Measurements from ENCODE around the gene ITGA3. TPM values are rescaled to one million over a fixed set of nuclear protein-coding genes. Genes with fewer than 3 reads are reported as not detected.

ITGA3 gene
- total and polyA plus RNA-seq, 2 of the 13 experiments (the other 11 are each of a cell fraction or from before 2014, with no cell fraction given), result 0.48 to 0.69 TPM

DNA sequence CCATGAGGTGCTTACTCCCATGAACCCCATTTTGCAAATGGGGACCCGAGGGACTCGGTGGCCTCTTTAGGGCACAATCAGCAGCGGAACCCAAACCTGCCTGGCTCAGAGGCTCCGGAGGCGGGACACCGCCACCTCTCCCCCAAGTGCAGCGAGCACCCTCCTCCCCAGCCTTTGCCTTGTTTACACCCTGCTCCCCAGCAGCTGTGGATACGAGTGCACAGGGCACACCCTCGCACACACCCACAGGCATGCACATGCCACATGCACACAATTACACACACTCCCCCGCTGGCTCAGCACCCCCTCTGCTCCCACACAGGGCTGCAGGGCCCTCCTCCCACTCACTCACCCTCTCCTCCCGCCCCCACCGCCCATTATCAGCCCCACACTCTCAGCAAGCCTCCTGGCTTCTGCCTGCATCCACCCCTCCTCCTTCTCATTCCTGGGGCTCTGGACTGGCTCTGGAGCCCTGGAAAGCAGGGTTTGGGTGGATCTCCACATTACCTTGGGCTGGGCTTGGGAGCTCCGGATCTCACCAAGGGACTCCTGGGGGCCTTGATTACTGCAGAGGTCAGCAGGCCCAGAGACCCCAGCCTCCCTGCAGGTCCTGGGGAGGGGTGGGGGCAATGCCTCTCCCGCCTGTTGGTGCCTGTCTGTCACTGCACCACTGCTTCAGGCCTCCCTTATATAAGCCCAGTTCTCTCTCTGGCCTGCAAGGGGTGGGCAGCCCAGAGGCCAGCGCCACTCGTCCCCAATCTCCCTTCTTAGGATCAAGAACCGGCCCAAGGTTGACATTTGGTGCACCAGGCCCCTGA, 45.6 kb downstream of the ITGA3 start (continued):
- TF ChIP-seq ZNF510 (CRISPR knock-in tag; IDR thresholded peaks at IDR 0.05; ENCODE audit: low read depth), result no peak
- no peak for TF ChIP-seq ONECUT2 (CRISPR knock-in tag; IDR thresholded peaks at IDR 0.05)
- no peak for TF ChIP-seq GTF2F1 (IDR thresholded peaks at IDR 0.05; ENCODE audit: low read length)
- TF ChIP-seq, protein P1, sequence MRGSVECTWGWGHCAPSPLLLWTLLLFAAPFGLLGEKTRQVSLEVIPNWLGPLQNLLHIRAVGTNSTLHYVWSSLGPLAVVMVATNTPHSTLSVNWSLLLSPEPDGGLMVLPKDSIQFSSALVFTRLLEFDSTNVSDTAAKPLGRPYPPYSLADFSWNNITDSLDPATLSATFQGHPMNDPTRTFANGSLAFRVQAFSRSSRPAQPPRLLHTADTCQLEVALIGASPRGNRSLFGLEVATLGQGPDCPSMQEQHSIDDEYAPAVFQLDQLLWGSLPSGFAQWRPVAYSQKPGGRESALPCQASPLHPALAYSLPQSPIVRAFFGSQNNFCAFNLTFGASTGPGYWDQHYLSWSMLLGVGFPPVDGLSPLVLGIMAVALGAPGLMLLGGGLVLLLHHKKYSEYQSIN (CRISPR knock-in tag; IDR thresholded peaks at IDR 0.05; ENCODE audit: borderline replicate concordance), result no peak
- TF ChIP-seq ARID2 (CRISPR knock-in tag; IDR thresholded peaks at IDR 0.05; ENCODE audit: borderline replicate concordance), result no peak
- TF ChIP-seq SCMH1 (CRISPR knock-in tag; IDR thresholded peaks at IDR 0.05; ENCODE audit: borderline replicate concordance), result no peak
- TF ChIP-seq ZNF672 (CRISPR knock-in tag; IDR thresholded peaks at IDR 0.05), result no peak
- no peak for TF ChIP-seq NFATC3 (CRISPR knock-in tag; IDR thresholded peaks at IDR 0.05)
- peak; percentile 56; the same call in 1 of the 2 replicates for TF ChIP-seq SNAI1 (CRISPR knock-in tag; IDR thresholded peaks at IDR 0.05; ENCODE audit: borderline replicate concordance)
- TF ChIP-seq, protein P2, sequence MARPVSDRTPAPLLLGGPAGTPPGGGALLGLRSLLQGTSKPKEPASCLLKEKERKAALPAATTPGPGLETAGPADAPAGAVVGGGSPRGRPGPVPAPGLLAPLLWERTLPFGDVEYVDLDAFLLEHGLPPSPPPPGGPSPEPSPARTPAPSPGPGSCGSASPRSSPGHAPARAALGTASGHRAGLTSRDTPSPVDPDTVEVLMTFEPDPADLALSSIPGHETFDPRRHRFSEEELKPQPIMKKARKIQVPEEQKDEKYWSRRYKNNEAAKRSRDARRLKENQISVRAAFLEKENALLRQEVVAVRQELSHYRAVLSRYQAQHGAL (CRISPR knock-in tag; IDR thresholded peaks at IDR 0.05; ENCODE audit: not compliant biosample characterization), result no peak
- TF ChIP-seq, protein P3, sequence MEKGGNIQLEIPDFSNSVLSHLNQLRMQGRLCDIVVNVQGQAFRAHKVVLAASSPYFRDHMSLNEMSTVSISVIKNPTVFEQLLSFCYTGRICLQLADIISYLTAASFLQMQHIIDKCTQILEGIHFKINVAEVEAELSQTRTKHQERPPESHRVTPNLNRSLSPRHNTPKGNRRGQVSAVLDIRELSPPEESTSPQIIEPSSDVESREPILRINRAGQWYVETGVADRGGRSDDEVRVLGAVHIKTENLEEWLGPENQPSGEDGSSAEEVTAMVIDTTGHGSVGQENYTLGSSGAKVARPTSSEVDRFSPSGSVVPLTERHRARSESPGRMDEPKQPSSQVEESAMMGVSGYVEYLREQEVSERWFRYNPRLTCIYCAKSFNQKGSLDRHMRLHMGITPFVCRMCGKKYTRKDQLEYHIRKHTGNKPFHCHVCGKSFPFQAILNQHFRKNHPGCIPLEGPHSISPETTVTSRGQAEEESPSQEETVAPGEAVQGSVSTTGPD (CRISPR knock-in tag; IDR thresholded peaks at IDR 0.05), result no peak
- TF ChIP-seq FOXK2 (IDR thresholded peaks at IDR 0.05), result peak; percentile 68; the same call in 1 of the 2 replicates
- no peak for TF ChIP-seq ZSCAN22 (CRISPR knock-in tag; IDR thresholded peaks at IDR 0.05)
- TF ChIP-seq ARHGAP35 (CRISPR knock-in tag; IDR thresholded peaks at IDR 0.05; ENCODE audit: borderline replicate concordance), result no peak
- peak; percentile 7 for TF ChIP-seq TEAD3 (CRISPR knock-in tag; optimal IDR thresholded peaks at IDR 0.05; ENCODE audit: borderline replicate concordance)
- TF ChIP-seq MEIS2 (CRISPR knock-in tag; IDR thresholded peaks at IDR 0.05), result no peak
- TF ChIP-seq CENPT (CRISPR knock-in tag; IDR thresholded peaks at IDR 0.05; ENCODE audit: low read depth), result no peak
- no peak for TF ChIP-seq KDM4B (CRISPR knock-in tag; IDR thresholded peaks at IDR 0.05)
- TF ChIP-seq HOXA7 (CRISPR knock-in tag; IDR thresholded peaks at IDR 0.05), result no peak
- TF ChIP-seq TBX2 (CRISPR knock-in tag; IDR thresholded peaks at IDR 0.05; ENCODE audit: borderline replicate concordance), result peak; percentile 41; the same call in 1 of the 2 replicates
- peak; percentile 30; the same call in 1 of the 2 replicates for TF ChIP-seq THAP11 (CRISPR knock-in tag; IDR thresholded peaks at IDR 0.05)
- peak; percentile 87; the same call in 1 of the 2 replicates for TF ChIP-seq FOXK1 (CRISPR knock-in tag; IDR thresholded peaks at IDR 0.05; ENCODE audit: borderline replicate concordance, low read depth)
- TF ChIP-seq SOX6 (IDR thresholded peaks at IDR 0.05), result no peak
- 0 out of 2 replicates have a peak, but pooled peaks have one; percentile 26 for TF ChIP-seq SOX6 (CRISPR knock-in tag; IDR thresholded peaks at IDR 0.05)
- TF ChIP-seq ISL2 (CRISPR knock-in tag; IDR thresholded peaks at IDR 0.05), result 0 out of 2 replicates have a peak, but pooled peaks have one; percentile 9
- TF ChIP-seq KLF15 (CRISPR knock-in tag; IDR thresholded peaks at IDR 0.05; ENCODE audit: borderline replicate concordance), result no peak
- no peak for TF ChIP-seq ZNF737 (CRISPR knock-in tag; IDR thresholded peaks at IDR 0.05; ENCODE audit: borderline replicate concordance)
- no peak for TF ChIP-seq HNRNPUL1 (IDR thresholded peaks at IDR 0.05; ENCODE audit: low read depth, low read length)
- no peak for TF ChIP-seq THYN1 (CRISPR knock-in tag; IDR thresholded peaks at IDR 0.05; ENCODE audit: borderline replicate concordance, low read depth)
